ENCODE data around the gene CCNT2. TPM values are rescaled to one million over a fixed set of nuclear protein-coding genes. Genes with fewer than 3 reads are reported as not detected.
A peak's percentile ranks its signal among the peaks of the same experiment; 100 is the strongest.
"Not testable (repeated sequence)": the region's sequence is repeated elsewhere in the genome, so short reads cannot be mapped to it uniquely, and the experiment has no call there.

CCNT2 gene
- polyA plus RNA-seq, 1 donor, result 43.2 TPM

DNA sequence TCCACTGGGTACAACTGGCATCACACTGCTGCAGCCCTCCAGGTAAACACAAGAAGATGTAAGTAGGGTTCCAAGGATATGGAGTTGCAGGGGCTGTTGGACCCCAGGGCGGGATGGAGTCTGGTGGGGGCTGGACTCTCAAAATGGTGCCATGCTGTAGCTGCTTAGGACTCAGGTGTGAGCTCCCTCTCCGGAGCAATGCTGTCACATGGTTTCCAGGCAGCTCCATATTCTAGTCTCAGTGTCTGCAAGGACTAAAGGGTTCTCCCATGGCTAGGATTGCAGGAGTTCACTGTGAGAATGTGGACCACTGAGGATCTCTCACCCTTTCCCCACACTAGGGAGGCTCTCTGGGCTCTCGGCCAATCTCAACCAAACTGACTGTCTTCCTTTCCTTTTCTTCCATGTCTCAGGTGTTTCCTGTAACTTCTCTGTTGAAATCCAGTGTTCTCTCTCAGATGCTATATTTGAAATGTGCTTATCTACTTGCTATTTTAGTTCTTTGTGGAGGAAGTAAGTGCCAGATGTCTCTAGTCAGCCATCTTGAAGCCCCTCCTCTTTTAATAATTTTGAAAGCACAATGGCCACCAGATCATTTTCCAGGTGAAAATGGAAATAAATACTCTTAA, 57.6 kb downstream of the CCNT2 start:
- DNase-seq, result no peak

DNA sequence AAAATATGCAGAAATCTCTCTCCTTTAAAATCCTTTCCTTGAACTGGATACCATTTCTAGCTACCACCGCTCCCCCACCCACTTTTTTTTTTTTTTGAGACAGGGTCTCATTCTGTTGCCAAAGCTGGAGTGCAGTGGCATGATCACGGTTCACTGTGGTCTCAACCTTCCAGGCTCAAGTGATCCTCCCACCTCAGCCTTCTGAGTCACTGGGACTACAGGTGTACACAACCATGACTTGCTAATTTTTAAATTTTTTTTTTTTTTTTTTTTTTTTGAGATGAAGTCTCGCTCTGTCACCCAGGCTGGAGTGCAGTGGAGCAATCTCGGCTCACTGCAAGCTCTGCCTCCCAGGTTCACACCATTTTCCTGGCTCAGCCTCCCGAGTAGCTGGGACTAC, 58.5 kb downstream of the CCNT2 start:
- DNase-seq, result not testable (repeated sequence)

- DNase-seq, result no peak
These were observed 60.6 kb downstream of the CCNT2 start for GRCh38 chr2:134979221-134979620.

DNA sequence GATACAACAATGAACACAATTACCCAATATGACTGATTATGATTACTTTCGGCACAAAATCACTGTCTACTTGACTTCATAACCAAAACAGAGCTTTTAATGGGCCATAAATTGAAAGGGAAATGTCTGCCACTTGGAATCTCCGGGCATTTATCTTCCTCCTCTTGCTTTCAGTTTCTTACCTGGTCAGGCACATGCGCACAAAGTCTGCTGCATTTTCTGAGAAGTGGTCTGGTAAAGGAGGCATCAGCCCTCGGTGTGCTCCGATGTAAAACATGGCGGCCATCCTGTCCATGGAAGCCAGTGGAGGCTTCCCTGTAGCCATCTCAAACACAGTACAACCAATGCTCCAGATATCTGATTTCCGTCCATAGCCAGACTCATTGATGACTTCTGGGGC, 62.0 kb downstream of the CCNT2 start:
- DNase-seq, result no peak

GRCh38 chr2:134982603-134983002, 64.0 kb downstream of the CCNT2 start:
- no peak for DNase-seq

- no peak for DNase-seq
These were observed 66.4 kb downstream of the CCNT2 start for GRCh38 chr2:134985061-134985460.

DNA sequence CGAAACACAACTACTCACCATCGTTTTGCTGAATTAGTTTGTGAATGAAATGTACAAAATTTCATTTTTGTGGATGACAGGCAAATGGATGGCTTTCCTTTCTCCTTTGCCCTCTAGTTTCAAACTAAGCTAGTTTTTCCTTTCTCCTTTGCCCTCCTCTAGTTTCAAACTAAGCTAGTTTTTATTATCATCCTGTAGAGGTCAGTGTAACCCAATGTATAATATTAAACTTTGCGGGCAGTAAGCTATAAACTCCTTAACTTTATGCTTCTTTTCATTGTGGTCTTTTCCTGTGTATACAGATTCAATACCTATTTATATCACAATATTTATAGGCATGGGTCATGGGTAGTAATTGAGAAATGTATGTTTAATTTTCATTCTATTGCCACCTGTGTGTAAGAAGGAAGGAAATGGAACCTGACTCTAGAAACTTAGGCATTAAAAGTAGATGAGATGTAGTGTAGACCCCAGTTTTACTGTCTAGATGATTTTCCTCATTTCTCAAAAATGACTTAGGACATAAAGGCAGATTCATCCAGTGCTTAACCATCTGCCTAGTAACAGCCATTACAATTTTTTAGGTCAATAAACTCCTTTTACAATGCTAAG, 70.5 kb downstream of the CCNT2 start:
- DNase-seq, result no peak

- no peak for DNase-seq
These were observed 80.9 kb downstream of the CCNT2 start for GRCh38 chr2:134999521-134999920.

GRCh38 chr2:135002836-135003235, 84.2 kb downstream of the CCNT2 start:
- DNase-seq, result no peak

- peak; percentile 48 for DNase-seq
These were observed 85.6 kb downstream of the CCNT2 start for GRCh38 chr2:135004005-135004746.

- no peak for DNase-seq
These were observed 87.1 kb downstream of the CCNT2 start for GRCh38 chr2:135005753-135006152.

Other genes with a start within 250 kb of the CCNT2 start
- 0.72 TPM for gene TMEM163, start 199.8 kb upstream of the CCNT2 start, polyA plus RNA-seq (ENCODE audit: insufficient read length)
- 0.34 TPM for gene ACMSD, start 80.2 kb upstream of the CCNT2 start, polyA plus RNA-seq (ENCODE audit: insufficient read length)
- gene MAP3K19, start 128.6 kb downstream of the CCNT2 start, polyA plus RNA-seq (ENCODE audit: insufficient read length), result not detected
- 36.7 TPM for gene RAB3GAP1, start 133.5 kb downstream of the CCNT2 start, polyA plus RNA-seq (ENCODE audit: insufficient read length)